HCT116 (cell line): ENCODE results near the gene ARHGAP28. TPM values are rescaled to one million over a fixed set of nuclear protein-coding genes. Genes with fewer than 3 reads are reported as not detected.

Experiments
- ATAC-seq: fragments of 200-7000 bp; cut with Tn5 transposase; 2 replicates; pipeline ENCODE4 v1.9.1; 2020; ENCODE audit warnings: mild to moderate bottlenecking, moderate library complexity
- BruUV-seq: library from RNA; stranded (reverse); fragments of 400-500 nt; replicated peaks from 2 replicates; lab custom pipeline; 2021; lab: Mats Ljungman, UMichigan
- CTCF ChIA-PET: fragments of 300-600 bp; sonication (Branson Sonifier 250); formaldehyde crosslinking; loops from one replicate; lab custom pipeline; 2021; ENCODE audit warnings: antibody characterized with exemption; lab: Charles Lee
- POLR2A ChIA-PET: fragments of 300-600, 350-600 bp; sonication (Branson Sonifier 250); formaldehyde crosslinking; loops from one replicate; lab custom pipeline; 2021; ENCODE audit warnings: antibody characterized with exemption; lab: Charles Lee
- RAD21 ChIA-PET, 2 experiments: fragments of 300-600 bp; sonication (Branson Sonifier 250); formaldehyde crosslinking; loops; one replicate each; lab custom pipeline; 2023; ENCODE audit warnings: low total read pairs in 2 of 2; ENCODE audit not compliant: uncharacterized antibody in 2 of 2, unreplicated experiment in 2 of 2, low non-redundant PET in 1 of 2; lab: Charles Lee
- DNase-seq: peaks from one replicate; pipeline ENCODE4 v3.0.0-alpha.2; 2010; ENCODE audit warnings: low read depth, low spot score
- H2AFZ ChIP-seq: fragments of 200-600 bp; shearing (Covaris generic), sonication (generic); 2 replicates; pipeline ENCODE4 v1.6.1; 2017; ENCODE audit warnings: low read depth, mixed run types, mixed read lengths, antibody characterized with exemption, low read length; ENCODE audit not compliant: poor library complexity, severe bottlenecking
- H3K27ac ChIP-seq: 2 replicates; pipeline ENCODE4 v1.5.1; 2012; ENCODE audit warnings: low read depth, low read length
- H3K27me3 ChIP-seq: fragments of 200-600 bp; sonication (generic); 2 replicates; pipeline ENCODE4 v1.6.1; 2016; ENCODE audit warnings: mixed run types, low read length, mixed read lengths; ENCODE audit not compliant: insufficient read depth
- H3K36me3 ChIP-seq, 2 experiments: fragments of 200-500 bp in 1 of 2; fragments of 200-600 bp in 1 of 2; sonication (Bioruptor generic) in 1 of 2; sonication (generic) in 1 of 2; 2 replicates each; pipeline versions ENCODE4 v1.5.1 to v1.6.1; 2014 to 2016; ENCODE audit warnings: low read length in 2 of 2, inconsistent platforms in 1 of 2, mixed read lengths in 1 of 2, mixed run types in 1 of 2; ENCODE audit not compliant: insufficient read depth in 2 of 2, control insufficient read depth in 1 of 2
- H3K4me1 ChIP-seq, 2 experiments: fragments of 200-600 bp in 1 of 2; sonication (generic) in 1 of 2; 2 replicates each; pipeline versions ENCODE4 v1.5.1 to v1.6.1; 2012 to 2017; ENCODE audit warnings: low read length in 2 of 2, inconsistent platforms in 1 of 2, mild to moderate bottlenecking in 1 of 2, mixed read lengths in 1 of 2, mixed run types in 1 of 2, moderate library complexity in 1 of 2; ENCODE audit not compliant: insufficient read depth in 2 of 2, control insufficient read depth in 1 of 2
- H3K4me2 ChIP-seq: fragments of 200-600 bp; sonication (generic); 2 replicates; pipeline ENCODE4 v1.6.1; 2017; ENCODE audit warnings: mixed run types, low read length, mixed read lengths
- H3K4me3 ChIP-seq, 2 experiments: fragments of 200-600 bp in 1 of 2; sonication (generic) in 1 of 2; replicated peaks in 1 of 2; 2 replicates each; pipeline ENCODE4 v1.5.1; 2011 to 2016; ENCODE audit warnings: low read length in 2 of 2, control low read depth in 1 of 2, low read depth in 1 of 2, mild to moderate bottlenecking in 1 of 2, mixed read lengths in 1 of 2, mixed run types in 1 of 2
- H3K79me2 ChIP-seq: fragments of 200-600 bp; sonication (generic); 2 replicates; pipeline ENCODE4 v1.6.1; 2017; ENCODE audit warnings: mild to moderate bottlenecking, mixed run types, low read length, moderate library complexity, mixed read lengths; ENCODE audit not compliant: insufficient read depth
- H3K9ac ChIP-seq: fragments of 200-600 bp; sonication (generic); 2 replicates; pipeline ENCODE4 v1.6.1; 2016; ENCODE audit warnings: low read length, mixed read lengths
- H3K9me2 ChIP-seq: fragments of 200-600 bp; sonication (generic), shearing (Covaris generic); 2 replicates; pipeline ENCODE4 v1.6.1; 2017; ENCODE audit warnings: mixed run types, mild to moderate bottlenecking, moderate library complexity; ENCODE audit not compliant: insufficient read depth
- H3K9me3 ChIP-seq, 2 experiments: fragments of 200-500 bp in 1 of 2; fragments of 200-600 bp in 1 of 2; sonication (Bioruptor generic) in 1 of 2; sonication (generic) in 1 of 2; 2 replicates each; pipeline ENCODE4 v1.6.1; 2014 to 2017; ENCODE audit warnings: low read length in 2 of 2, mixed read lengths in 2 of 2, inconsistent platforms in 1 of 2, low read depth in 1 of 2, mild to moderate bottlenecking in 1 of 2, mixed run types in 1 of 2, moderate library complexity in 1 of 2; ENCODE audit not compliant: control insufficient read depth in 1 of 2, insufficient read depth in 1 of 2
- H4K20me1 ChIP-seq: fragments of 200-600 bp; sonication (generic), shearing (Covaris generic); 2 replicates; pipeline ENCODE4 v1.6.1; 2017; ENCODE audit warnings: mixed run types, mild to moderate bottlenecking, moderate library complexity; ENCODE audit not compliant: insufficient read depth
- CBX3 ChIP-seq: IDR thresholded peaks from 2 replicates; pipeline ENCODE4 v1.6.1; 2012; ENCODE audit warnings: low read depth
- CEBPB ChIP-seq: IDR thresholded peaks from 2 replicates; pipeline ENCODE4 v1.6.1; 2012; ENCODE audit warnings: low read depth
- ELF1 ChIP-seq: IDR thresholded peaks from 2 replicates; pipeline ENCODE4 v1.6.1; 2012; ENCODE audit warnings: low read depth, borderline replicate concordance
- EZH2phosphoT487 ChIP-seq: fragments of 200-600 bp; IDR thresholded peaks from 2 replicates; pipeline ENCODE4 v1.6.1; 2018; ENCODE audit warnings: antibody characterized with exemption, borderline replicate concordance
- FOSL1 ChIP-seq: IDR thresholded peaks from 2 replicates; pipeline ENCODE4 v1.6.1; 2012; ENCODE audit warnings: low read depth
- JUND ChIP-seq: IDR thresholded peaks from 2 replicates; pipeline ENCODE4 v1.6.1; 2012
- MAX ChIP-seq: IDR thresholded peaks from 2 replicates; pipeline ENCODE4 v1.6.1; 2012
- POLR2A ChIP-seq: IDR thresholded peaks from 2 replicates; pipeline ENCODE4 v1.7.0; 2011; ENCODE audit warnings: borderline replicate concordance; ENCODE audit not compliant: insufficient read depth, insufficient read length; ENCODE audit errors: extremely low read depth
- POLR2AphosphoS5 ChIP-seq: IDR thresholded peaks from 2 replicates; pipeline ENCODE4 v1.6.1; 2011; ENCODE audit warnings: mild to moderate bottlenecking, low read depth, low read length, moderate library complexity
- RAD21 ChIP-seq: IDR thresholded peaks from 2 replicates; pipeline ENCODE4 v1.6.1; 2012; ENCODE audit warnings: low read depth, mild to moderate bottlenecking
- REST ChIP-seq: IDR thresholded peaks from 2 replicates; pipeline ENCODE4 v1.6.1; 2012; ENCODE audit warnings: low read depth
- SIN3A ChIP-seq: IDR thresholded peaks from 2 replicates; pipeline ENCODE4 v1.6.1; 2012; ENCODE audit warnings: low read depth
- SP1 ChIP-seq: IDR thresholded peaks from 2 replicates; pipeline ENCODE4 v1.6.1; 2012; ENCODE audit warnings: low read depth
- SRF ChIP-seq: IDR thresholded peaks from 2 replicates; pipeline ENCODE4 v1.6.1; 2012; ENCODE audit warnings: low read depth
- ZFX ChIP-seq: fragments of 450-650 bp; IDR thresholded peaks from 2 replicates; pipeline ENCODE4 v1.6.1; 2017
- ZNF274 ChIP-seq: fragments of 200-500 bp; sonication (Bioruptor generic); IDR thresholded peaks from 2 replicates; pipeline ENCODE4 v1.6.1; 2014; ENCODE audit warnings: mild to moderate bottlenecking, low read depth, low read length, inconsistent platforms
- intact Hi-C: fragments of 100-400 bp; cut with micrococcal nuclease; formaldehyde crosslinking; loops from 2 replicates; pipeline ENCODE4 v1.10.0; 2022
- total RNA-seq: library from RNA; stranded (reverse); gene quantifications from one replicate; pipeline ENCODE4 v1.2.1, GENCODE V29; 2021; ENCODE audit not compliant: unreplicated experiment
- TF ChIP-seq, protein P1 (sequence below): IDR thresholded peaks from 2 replicates; pipeline ENCODE4 v1.6.1; 2011; ENCODE audit warnings: mild to moderate bottlenecking, low read length, moderate library complexity; ENCODE audit not compliant: insufficient replicate concordance; ENCODE audit errors: extremely low read depth
- TF ChIP-seq, protein P2 (sequence below): IDR thresholded peaks from 2 replicates; pipeline ENCODE4 v1.6.1; 2012
- TF ChIP-seq, protein P3 (sequence below), 3 experiments: fragments of 200-600 bp in 1 of 3; sonication (generic) in 1 of 3; IDR thresholded peaks in 2 of 3; conservative IDR thresholded peaks in 1 of 3; 2 replicates each; pipeline ENCODE4 v1.5.1; 2012 to 2017; ENCODE audit warnings: low read depth in 2 of 3, low read length in 2 of 3, antibody characterized with exemption in 1 of 3, borderline replicate concordance in 1 of 3, control low read depth in 1 of 3, mild to moderate bottlenecking in 1 of 3, mixed read lengths in 1 of 3, mixed run types in 1 of 3, moderate library complexity in 1 of 3; ENCODE audit not compliant: insufficient read depth in 1 of 3

The ARHGAP28 gene
- total RNA-seq, 1 experiment from 2014 or later = not detected

DNA sequence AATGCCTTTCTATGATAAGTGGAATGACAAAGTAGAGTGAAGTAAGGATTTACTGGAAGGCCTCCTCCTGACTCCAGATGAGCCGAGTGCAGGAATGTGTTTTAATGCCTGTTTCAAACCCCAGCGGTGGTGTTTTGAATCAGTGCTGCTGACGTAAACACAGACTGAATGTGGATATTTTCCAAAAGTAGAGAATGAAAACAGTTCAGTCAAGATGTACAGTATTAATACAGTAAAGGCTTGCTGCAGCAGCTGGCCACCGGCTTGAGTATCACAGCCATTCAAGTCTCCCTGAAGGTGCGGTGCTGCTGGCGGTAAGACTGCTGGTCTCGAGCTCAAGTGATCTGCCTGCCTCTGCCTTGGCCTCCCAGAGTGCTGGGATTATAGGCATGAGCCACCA, 46.7 kb downstream of the ARHGAP28 start:
- Histone ChIP-seq H3K4me1 (no peaks in the 10 kb centered on the region), H3K9me3 (peaks cover 3 to 28% of the 10 kb centered on the region in 2 experiments; a peak in 3 of 4 replicates), H3K36me3 (no peaks in the 10 kb centered on the region), H2AFZ (no peak overlapping the region), H3K9ac (no peak overlapping the region), H3K27ac (no peak overlapping the region), H3K4me3 (no peak overlapping the region), H3K27me3 (no peaks in the 10 kb centered on the region), H3K4me2 (no peak overlapping the region), H3K9me2 (no peaks in the 10 kb centered on the region), H3K79me2 (no peaks in the 10 kb centered on the region), H4K20me1 (no peaks in the 10 kb centered on the region)
- ChIA-PET POLR2A (no interaction called here), RAD21 (no interaction called here), CTCF (no interaction called here)
- no peak for DNase-seq
- ATAC-seq = no peak
- no TSS peak for BruUV-seq
- no peak for TF ChIP-seq MAX
- TF ChIP-seq CEBPB = no peak
- TF ChIP-seq SP1 = no peak
- no peak for TF ChIP-seq ZNF274
- TF ChIP-seq EZH2phosphoT487 = no peak
- TF ChIP-seq, protein P1, sequence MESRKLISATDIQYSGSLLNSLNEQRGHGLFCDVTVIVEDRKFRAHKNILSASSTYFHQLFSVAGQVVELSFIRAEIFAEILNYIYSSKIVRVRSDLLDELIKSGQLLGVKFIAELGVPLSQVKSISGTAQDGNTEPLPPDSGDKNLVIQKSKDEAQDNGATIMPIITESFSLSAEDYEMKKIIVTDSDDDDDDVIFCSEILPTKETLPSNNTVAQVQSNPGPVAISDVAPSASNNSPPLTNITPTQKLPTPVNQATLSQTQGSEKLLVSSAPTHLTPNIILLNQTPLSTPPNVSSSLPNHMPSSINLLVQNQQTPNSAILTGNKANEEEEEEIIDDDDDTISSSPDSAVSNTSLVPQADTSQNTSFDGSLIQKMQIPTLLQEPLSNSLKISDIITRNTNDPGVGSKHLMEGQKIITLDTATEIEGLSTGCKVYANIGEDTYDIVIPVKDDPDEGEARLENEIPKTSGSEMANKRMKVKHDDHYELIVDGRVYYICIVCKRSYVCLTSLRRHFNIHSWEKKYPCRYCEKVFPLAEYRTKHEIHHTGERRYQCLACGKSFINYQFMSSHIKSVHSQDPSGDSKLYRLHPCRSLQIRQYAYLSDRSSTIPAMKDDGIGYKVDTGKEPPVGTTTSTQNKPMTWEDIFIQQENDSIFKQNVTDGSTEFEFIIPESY = no peak
- TF ChIP-seq FOSL1 = no peak
- no peak for TF ChIP-seq POLR2AphosphoS5
- TF ChIP-seq, protein P2, sequence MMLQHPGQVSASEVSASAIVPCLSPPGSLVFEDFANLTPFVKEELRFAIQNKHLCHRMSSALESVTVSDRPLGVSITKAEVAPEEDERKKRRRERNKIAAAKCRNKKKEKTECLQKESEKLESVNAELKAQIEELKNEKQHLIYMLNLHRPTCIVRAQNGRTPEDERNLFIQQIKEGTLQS = no peak
- TF ChIP-seq ZFX = no peak
- TF ChIP-seq, protein P3, sequence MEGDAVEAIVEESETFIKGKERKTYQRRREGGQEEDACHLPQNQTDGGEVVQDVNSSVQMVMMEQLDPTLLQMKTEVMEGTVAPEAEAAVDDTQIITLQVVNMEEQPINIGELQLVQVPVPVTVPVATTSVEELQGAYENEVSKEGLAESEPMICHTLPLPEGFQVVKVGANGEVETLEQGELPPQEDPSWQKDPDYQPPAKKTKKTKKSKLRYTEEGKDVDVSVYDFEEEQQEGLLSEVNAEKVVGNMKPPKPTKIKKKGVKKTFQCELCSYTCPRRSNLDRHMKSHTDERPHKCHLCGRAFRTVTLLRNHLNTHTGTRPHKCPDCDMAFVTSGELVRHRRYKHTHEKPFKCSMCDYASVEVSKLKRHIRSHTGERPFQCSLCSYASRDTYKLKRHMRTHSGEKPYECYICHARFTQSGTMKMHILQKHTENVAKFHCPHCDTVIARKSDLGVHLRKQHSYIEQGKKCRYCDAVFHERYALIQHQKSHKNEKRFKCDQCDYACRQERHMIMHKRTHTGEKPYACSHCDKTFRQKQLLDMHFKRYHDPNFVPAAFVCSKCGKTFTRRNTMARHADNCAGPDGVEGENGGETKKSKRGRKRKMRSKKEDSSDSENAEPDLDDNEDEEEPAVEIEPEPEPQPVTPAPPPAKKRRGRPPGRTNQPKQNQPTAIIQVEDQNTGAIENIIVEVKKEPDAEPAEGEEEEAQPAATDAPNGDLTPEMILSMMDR (IDR thresholded peaks at IDR 0.05 in 2 of 3, conservative IDR thresholded peaks at IDR 0.05 in 1 of 3; ENCODE audit: borderline replicate concordance in 1 of 3, insufficient read depth in 1 of 3, low read depth in 2 of 3, low read length in 2 of 3) = no peak
- no peak for TF ChIP-seq JUND
- no peak for TF ChIP-seq SIN3A
- TF ChIP-seq ELF1 = no peak
- no peak for TF ChIP-seq RAD21
- TF ChIP-seq SRF = no peak
- no peak for TF ChIP-seq CBX3
- TF ChIP-seq POLR2A = no peak
- no peak for TF ChIP-seq REST
- intact Hi-C loops = no loop called here
